Vagina (tissue), 2 donors: ENCODE data around the gene S1PR2.

ENCODE experiments used
- CTCF ChIP-seq, 3 experiments: fragments of 450-650 bp in 2 of 3; fragments of 200-600 bp in 1 of 3; sonication (generic) in 1 of 3; IDR thresholded peaks; one replicate each; pipeline ENCODE4 v1.5.1; 2017 to 2019; ENCODE audit warnings: antibody characterized with exemption in 3 of 3, mild to moderate bottlenecking in 2 of 3, moderate library complexity in 2 of 3
- POLR2A ChIP-seq, 2 donors: fragments of 450-650 bp; IDR thresholded peaks; one replicate each; pipeline ENCODE4 v1.6.1; 2017; ENCODE audit warnings: antibody characterized with exemption in 2 of 2, mild to moderate bottlenecking in 2 of 2, moderate library complexity in 2 of 2
- POLR2AphosphoS5 ChIP-seq, 2 donors: sonication (generic); formaldehyde crosslinking; IDR thresholded peaks; one replicate each; pipeline ENCODE4 v1.9.0; 2017; ENCODE audit warnings: antibody characterized with exemption in 2 of 2, mild to moderate bottlenecking in 2 of 2, low read depth in 1 of 2; ENCODE audit not compliant: insufficient read depth in 1 of 2

DNA sequence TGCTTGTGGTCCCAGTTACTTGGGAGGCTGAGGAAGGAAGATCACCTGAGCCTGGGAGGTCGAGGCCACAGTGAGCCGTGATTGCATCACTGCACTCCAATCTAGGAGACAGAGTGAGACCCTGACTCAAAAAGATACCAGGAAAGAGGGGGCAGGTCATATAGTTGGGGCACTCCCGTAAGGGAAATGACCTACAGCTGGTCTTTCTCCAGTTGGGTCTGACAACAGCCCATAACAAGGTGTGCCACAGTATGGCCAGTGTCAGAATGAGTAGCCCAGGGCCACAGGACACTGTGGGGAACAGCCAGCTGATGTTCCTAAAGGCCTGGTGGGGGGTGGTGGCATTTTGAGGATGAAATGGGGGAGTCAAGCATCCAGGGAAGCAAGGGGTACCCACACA, 47.2 kb downstream of the S1PR2 start:
- TF ChIP-seq POLR2AphosphoS5 (IDR thresholded peaks at IDR 0.05; ENCODE audit: insufficient read depth in 1 of 2, low read depth in 1 of 2) (no peak), CTCF (IDR thresholded peaks at IDR 0.05) (no peak), POLR2A (IDR thresholded peaks at IDR 0.05) (no peak)
